Measurements from ENCODE around the gene TRIM4.

TRIM4 gene

DNA sequence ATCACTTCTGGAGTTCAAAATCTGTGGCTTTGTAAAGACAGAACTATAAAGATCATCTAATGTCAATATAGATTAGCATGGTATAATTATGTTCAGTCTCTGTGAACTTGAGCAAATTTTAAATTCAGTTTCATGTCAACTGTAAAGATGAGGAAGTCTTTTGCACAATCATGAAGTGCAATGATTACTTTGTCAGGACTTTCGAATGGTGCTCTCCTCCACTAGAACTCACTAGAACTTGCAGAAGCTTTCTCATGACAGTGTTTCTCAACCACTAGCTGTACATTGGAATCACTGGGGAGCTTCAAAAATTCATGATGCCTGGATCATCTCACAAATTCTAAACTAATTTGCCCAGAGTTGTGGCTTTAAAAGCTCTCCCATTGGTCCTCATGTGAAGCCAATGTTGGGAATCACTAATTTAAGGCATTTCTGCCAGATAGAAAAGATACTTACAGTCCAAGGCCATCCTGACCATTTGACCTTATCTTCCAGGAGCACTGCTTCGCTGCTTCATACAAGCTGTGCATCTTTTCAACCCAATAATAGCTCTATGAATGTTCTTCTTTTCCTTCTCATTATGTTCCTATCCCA is 55.4 kb downstream of the TRIM4 start (continued):
- no peak for TF ChIP-seq PATZ1 (CRISPR knock-in tag; IDR thresholded peaks at IDR 0.05; ENCODE audit: borderline replicate concordance)
- TF ChIP-seq SNAI2 (CRISPR knock-in tag; IDR thresholded peaks at IDR 0.05): no peak
- no peak for TF ChIP-seq ZNF70 (CRISPR knock-in tag; IDR thresholded peaks at IDR 0.05)
- TF ChIP-seq CSDC2 (CRISPR knock-in tag; IDR thresholded peaks at IDR 0.05): no peak

GRCh38 chr7:99860281-99861127 is 58.8 kb downstream of the TRIM4 start:
- TF ChIP-seq, protein P1, sequence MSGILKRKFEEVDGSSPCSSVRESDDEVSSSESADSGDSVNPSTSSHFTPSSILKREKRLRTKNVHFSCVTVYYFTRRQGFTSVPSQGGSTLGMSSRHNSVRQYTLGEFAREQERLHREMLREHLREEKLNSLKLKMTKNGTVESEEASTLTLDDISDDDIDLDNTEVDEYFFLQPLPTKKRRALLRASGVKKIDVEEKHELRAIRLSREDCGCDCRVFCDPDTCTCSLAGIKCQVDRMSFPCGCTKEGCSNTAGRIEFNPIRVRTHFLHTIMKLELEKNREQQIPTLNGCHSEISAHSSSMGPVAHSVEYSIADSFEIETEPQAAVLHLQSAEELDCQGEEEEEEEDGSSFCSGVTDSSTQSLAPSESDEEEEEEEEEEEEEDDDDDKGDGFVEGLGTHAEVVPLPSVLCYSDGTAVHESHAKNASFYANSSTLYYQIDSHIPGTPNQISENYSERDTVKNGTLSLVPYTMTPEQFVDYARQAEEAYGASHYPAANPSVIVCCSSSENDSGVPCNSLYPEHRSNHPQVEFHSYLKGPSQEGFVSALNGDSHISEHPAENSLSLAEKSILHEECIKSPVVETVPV (CRISPR knock-in tag; IDR thresholded peaks at IDR 0.05): no peak
- TF ChIP-seq ZNF565 (CRISPR knock-in tag; conservative IDR thresholded peaks at IDR 0.05; ENCODE audit: low read depth): no peak
- TF ChIP-seq ZFP30 (CRISPR knock-in tag; IDR thresholded peaks at IDR 0.05): no peak
- TF ChIP-seq BACH2 (CRISPR knock-in tag; IDR thresholded peaks at IDR 0.05; ENCODE audit: borderline replicate concordance): no peak
- TF ChIP-seq ESRRG (CRISPR knock-in tag; IDR thresholded peaks at IDR 0.05): no peak
- TF ChIP-seq ZFP3 (CRISPR knock-in tag; IDR thresholded peaks at IDR 0.05): no peak
- TF ChIP-seq CSDC2 (CRISPR knock-in tag; IDR thresholded peaks at IDR 0.05): no peak
- no peak for TF ChIP-seq PATZ1 (CRISPR knock-in tag; IDR thresholded peaks at IDR 0.05; ENCODE audit: borderline replicate concordance)
- ATAC-seq: peak; percentile 87

GRCh38 chr7:99855236-99855635 is 64.1 kb downstream of the TRIM4 start:
- ATAC-seq: no peak
- no peak for TF ChIP-seq CSDC2 (CRISPR knock-in tag; IDR thresholded peaks at IDR 0.05)
- no peak for TF ChIP-seq TCF4 (CRISPR knock-in tag; IDR thresholded peaks at IDR 0.05; ENCODE audit: borderline replicate concordance)
- TF ChIP-seq OSR1 (CRISPR knock-in tag; IDR thresholded peaks at IDR 0.05): no peak
- TF ChIP-seq ZFP3 (CRISPR knock-in tag; IDR thresholded peaks at IDR 0.05): no peak
- no peak for TF ChIP-seq ZNF8 (CRISPR knock-in tag; IDR thresholded peaks at IDR 0.05)
- TF ChIP-seq PPARA (CRISPR knock-in tag; IDR thresholded peaks at IDR 0.05; ENCODE audit: borderline replicate concordance): no peak
- TF ChIP-seq PATZ1 (CRISPR knock-in tag; IDR thresholded peaks at IDR 0.05; ENCODE audit: borderline replicate concordance): no peak
- TF ChIP-seq ISL1 (CRISPR knock-in tag; IDR thresholded peaks at IDR 0.05): no peak
- no peak for TF ChIP-seq TOX (CRISPR knock-in tag; IDR thresholded peaks at IDR 0.05; ENCODE audit: borderline replicate concordance)
- no peak for TF ChIP-seq SNAI2 (CRISPR knock-in tag; IDR thresholded peaks at IDR 0.05)
- no peak for TF ChIP-seq ZC3H10 (CRISPR knock-in tag; IDR thresholded peaks at IDR 0.05)
- TF ChIP-seq, protein P2, sequence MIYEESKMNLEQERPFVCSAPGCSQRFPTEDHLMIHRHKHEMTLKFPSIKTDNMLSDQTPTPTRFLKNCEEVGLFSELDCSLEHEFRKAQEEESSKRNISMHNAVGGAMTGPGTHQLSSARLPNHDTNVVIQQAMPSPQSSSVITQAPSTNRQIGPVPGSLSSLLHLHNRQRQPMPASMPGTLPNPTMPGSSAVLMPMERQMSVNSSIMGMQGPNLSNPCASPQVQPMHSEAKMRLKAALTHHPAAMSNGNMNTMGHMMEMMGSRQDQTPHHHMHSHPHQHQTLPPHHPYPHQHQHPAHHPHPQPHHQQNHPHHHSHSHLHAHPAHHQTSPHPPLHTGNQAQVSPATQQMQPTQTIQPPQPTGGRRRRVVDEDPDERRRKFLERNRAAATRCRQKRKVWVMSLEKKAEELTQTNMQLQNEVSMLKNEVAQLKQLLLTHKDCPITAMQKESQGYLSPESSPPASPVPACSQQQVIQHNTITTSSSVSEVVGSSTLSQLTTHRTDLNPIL (CRISPR knock-in tag; IDR thresholded peaks at IDR 0.05; ENCODE audit: low read depth): no peak
- TF ChIP-seq, protein P3, sequence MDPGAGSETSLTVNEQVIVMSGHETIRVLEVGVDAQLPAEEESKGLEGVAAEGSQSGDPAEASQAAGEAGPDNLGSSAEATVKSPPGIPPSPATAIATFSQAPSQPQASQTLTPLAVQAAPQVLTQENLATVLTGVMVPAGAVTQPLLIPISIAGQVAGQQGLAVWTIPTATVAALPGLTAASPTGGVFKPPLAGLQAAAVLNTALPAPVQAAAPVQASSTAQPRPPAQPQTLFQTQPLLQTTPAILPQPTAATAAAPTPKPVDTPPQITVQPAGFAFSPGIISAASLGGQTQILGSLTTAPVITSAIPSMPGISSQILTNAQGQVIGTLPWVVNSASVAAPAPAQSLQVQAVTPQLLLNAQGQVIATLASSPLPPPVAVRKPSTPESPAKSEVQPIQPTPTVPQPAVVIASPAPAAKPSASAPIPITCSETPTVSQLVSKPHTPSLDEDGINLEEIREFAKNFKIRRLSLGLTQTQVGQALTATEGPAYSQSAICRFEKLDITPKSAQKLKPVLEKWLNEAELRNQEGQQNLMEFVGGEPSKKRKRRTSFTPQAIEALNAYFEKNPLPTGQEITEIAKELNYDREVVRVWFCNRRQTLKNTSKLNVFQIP (CRISPR knock-in tag; IDR thresholded peaks at IDR 0.05; ENCODE audit: borderline replicate concordance, low read depth): no peak
- TF ChIP-seq GLIS3 (CRISPR knock-in tag; IDR thresholded peaks at IDR 0.05): no peak
- no peak for TF ChIP-seq RARB (CRISPR knock-in tag; IDR thresholded peaks at IDR 0.05)
- TF ChIP-seq, protein P1 (CRISPR knock-in tag; IDR thresholded peaks at IDR 0.05): no peak
- TF ChIP-seq ARNTL (CRISPR knock-in tag; IDR thresholded peaks at IDR 0.05; ENCODE audit: borderline replicate concordance, low read depth): no peak
